Hematopoietic multipotent progenitor cell treated with erythropoietin and hydrocortisone succinate and interleukin-3 and kit ligand, for 17 days (in vitro differentiated cells): ENCODE measurements around the gene BICDL1.

ENCODE experiments used
- DNase-seq: peaks from one replicate; pipeline ENCODE4 v3.0.0-alpha.2; 2015; ENCODE audit warnings: low spot score

The BICDL1 gene

GRCh38 chr12:120130011-120130410 is 141.0 kb downstream of the BICDL1 start:
- no peak for DNase-seq

- no peak for DNase-seq
Observed at GRCh38 chr12:120131116-120131515, 142.1 kb downstream of the BICDL1 start.

- no peak for DNase-seq
Observed at GRCh38 chr12:120132054-120132836, 143.2 kb downstream of the BICDL1 start.

GRCh38 chr12:120132863-120133385 is 143.9 kb downstream of the BICDL1 start:
- DNase-seq = no peak

GRCh38 chr12:120134307-120134980 is 145.4 kb downstream of the BICDL1 start:
- DNase-seq = no peak

- no peak for DNase-seq
Observed at GRCh38 chr12:120136093-120136770, 147.2 kb downstream of the BICDL1 start.

GRCh38 chr12:120137833-120138232 is 148.8 kb downstream of the BICDL1 start:
- no peak for DNase-seq

GRCh38 chr12:120138366-120138765 is 149.3 kb downstream of the BICDL1 start:
- DNase-seq = no peak

- DNase-seq = no peak
Observed at GRCh38 chr12:120139958-120140357, 150.9 kb downstream of the BICDL1 start.

- DNase-seq = no peak
Observed at GRCh38 chr12:120140603-120141002, 151.6 kb downstream of the BICDL1 start.

- DNase-seq = no peak
Observed at GRCh38 chr12:120141336-120141735, 152.3 kb downstream of the BICDL1 start.

- no peak for DNase-seq
Observed at GRCh38 chr12:120142231-120142877, 153.3 kb downstream of the BICDL1 start.
